HepG2 (cell line): ENCODE measurements around the gene C2orf15. TPM values are rescaled to one million over a fixed set of nuclear protein-coding genes. Genes with fewer than 3 reads are reported as not detected.

Experiments used
- CERS6 ChIP-seq: sonication (generic); formaldehyde crosslinking; IDR thresholded peaks from 2 replicates; pipeline ENCODE4 v1.5.0; 2020; ENCODE audit warnings: missing genetic modification reagents
- FOXP1 ChIP-seq, 2 experiments: fragments of 450-650 bp in 1 of 2; IDR thresholded peaks; 2 replicates each; pipeline ENCODE4 v1.6.1; 2017 to 2018; ENCODE audit warnings: antibody characterized with exemption in 1 of 2
- HMG20B ChIP-seq: conservative IDR thresholded peaks from 2 replicates; pipeline ENCODE4 v1.6.1; 2016; ENCODE audit warnings: missing genetic modification reagents, missing compliant biosample characterization
- MLLT10 ChIP-seq: sonication (generic); formaldehyde crosslinking; IDR thresholded peaks from 2 replicates; pipeline ENCODE4 v1.4.0; 2020; ENCODE audit warnings: missing genetic modification reagents
- MLX ChIP-seq: IDR thresholded peaks from 2 replicates; pipeline ENCODE4 v1.6.1; 2016
- NPAS2 ChIP-seq: sonication (generic); formaldehyde crosslinking; IDR thresholded peaks from 2 replicates; pipeline ENCODE4 v1.8.0; 2022; ENCODE audit warnings: mild to moderate bottlenecking, missing genetic modification reagents, borderline replicate concordance
- SMARCC2 ChIP-seq: fragments of 450-650 bp; IDR thresholded peaks from 2 replicates; pipeline ENCODE4 v1.6.1; 2017; ENCODE audit warnings: antibody characterized with exemption, mild to moderate bottlenecking
- ZFP1 ChIP-seq: IDR thresholded peaks from 2 replicates; pipeline ENCODE4 v1.6.1; 2016
- ZNF354B ChIP-seq: sonication (generic); formaldehyde crosslinking; IDR thresholded peaks from 2 replicates; pipeline ENCODE4 v1.8.0; 2022; ENCODE audit warnings: mild to moderate bottlenecking, missing genetic modification reagents
- ZNF367 ChIP-seq: sonication (generic); formaldehyde crosslinking; IDR thresholded peaks from 2 replicates; pipeline ENCODE4 v1.4.0; 2020; ENCODE audit warnings: missing genetic modification reagents, borderline replicate concordance
- ZNF407 ChIP-seq: sonication (generic); formaldehyde crosslinking; IDR thresholded peaks from one replicate; pipeline ENCODE4 v1.5.1; 2020; ENCODE audit warnings: mild to moderate bottlenecking, missing genetic modification reagents; ENCODE audit errors: not compliant biosample characterization
- ZNF513 ChIP-seq: sonication (generic); formaldehyde crosslinking; conservative IDR thresholded peaks from 2 replicates; pipeline ENCODE4 v1.5.0; 2020; ENCODE audit warnings: missing genetic modification reagents
- ZSCAN9 ChIP-seq: IDR thresholded peaks from 2 replicates; pipeline ENCODE4 v1.6.1; 2016; ENCODE audit warnings: borderline replicate concordance
- polyA plus RNA-seq, 8 experiments: library from polyadenylated mRNA; depleted of rRNA in 3 of 8; stranded (reverse) in 7 of 8; unstranded in 1 of 8; fragments of >200 nt; fragmentation: Illumina TruSeq in 4 of 8; extraction: Trizol in 4 of 8; gene quantifications; 2 replicates each; pipeline versions ENCODE4 v1.2.1 to v1.2.3, GENCODE V29; 2011 to 2016; ENCODE audit warnings: low read depth in 4 of 8, missing spikeins in 1 of 8, mixed read lengths in 1 of 8; ENCODE audit not compliant: insufficient read depth in 1 of 8
- total RNA-seq, 5 experiments: library from RNA; depleted of rRNA; stranded (reverse); fragments of >200 nt; fragmentation: Illumina TruSeq; extraction: Trizol; gene quantifications; 2 replicates each; pipeline ENCODE4 v1.2.3, GENCODE V29; 2016; ENCODE audit warnings: low read depth in 1 of 5

Gene C2orf15
- total and polyA plus RNA-seq, 2 of the 13 experiments (the other 11 are each of a cell fraction or from before 2014, with no cell fraction given) = 5.5 to 8.3 TPM

- 0 out of 2 replicates have a peak, but pooled peaks have one; percentile 75 for TF ChIP-seq NPAS2
- TF ChIP-seq ZNF513 (CRISPR knock-in tag) = 0 out of 2 replicates have a peak, but pooled peaks have one; percentile 43
- peak; percentile 97 for TF ChIP-seq ZNF367 (CRISPR knock-in tag)
- TF ChIP-seq MLX (CRISPR knock-in tag) = peak; percentile 90
- peak; percentile 13; the same call in 1 of the 2 replicates for TF ChIP-seq CERS6 (CRISPR knock-in tag)
- TF ChIP-seq SMARCC2 = no peak
- TF ChIP-seq ZNF407 = peak; percentile 99
- peak; percentile 85; the same call in 1 of the 2 replicates for TF ChIP-seq ZFP1
- TF ChIP-seq ZNF354B (CRISPR knock-in tag) = peak; percentile 98
- TF ChIP-seq MLLT10 (CRISPR knock-in tag) = 0 out of 2 replicates have a peak, but pooled peaks have one; percentile 42
- TF ChIP-seq ZSCAN9 (CRISPR knock-in tag) = peak; percentile 98
- no peak for TF ChIP-seq FOXP1 (IDR thresholded peaks at IDR 0.05)
- peak; percentile 67 for TF ChIP-seq FOXP1 (CRISPR knock-in tag; IDR thresholded peaks at IDR 0.05)
- TF ChIP-seq HMG20B (CRISPR knock-in tag) = peak; percentile 55; the same call in 1 of the 2 replicates
Observed at GRCh38 chr2:99154643-99155536, 13.4 kb downstream of the C2orf15 start, which contains the start of the genes LIPT1 and TSGA10 (continued).
